ENCODE data around the gene RAD51D.
"Not testable (repeated sequence)": the region's sequence is repeated elsewhere in the genome, so short reads cannot be mapped to it uniquely, and the experiment has no call there.

Gene RAD51D

DNA sequence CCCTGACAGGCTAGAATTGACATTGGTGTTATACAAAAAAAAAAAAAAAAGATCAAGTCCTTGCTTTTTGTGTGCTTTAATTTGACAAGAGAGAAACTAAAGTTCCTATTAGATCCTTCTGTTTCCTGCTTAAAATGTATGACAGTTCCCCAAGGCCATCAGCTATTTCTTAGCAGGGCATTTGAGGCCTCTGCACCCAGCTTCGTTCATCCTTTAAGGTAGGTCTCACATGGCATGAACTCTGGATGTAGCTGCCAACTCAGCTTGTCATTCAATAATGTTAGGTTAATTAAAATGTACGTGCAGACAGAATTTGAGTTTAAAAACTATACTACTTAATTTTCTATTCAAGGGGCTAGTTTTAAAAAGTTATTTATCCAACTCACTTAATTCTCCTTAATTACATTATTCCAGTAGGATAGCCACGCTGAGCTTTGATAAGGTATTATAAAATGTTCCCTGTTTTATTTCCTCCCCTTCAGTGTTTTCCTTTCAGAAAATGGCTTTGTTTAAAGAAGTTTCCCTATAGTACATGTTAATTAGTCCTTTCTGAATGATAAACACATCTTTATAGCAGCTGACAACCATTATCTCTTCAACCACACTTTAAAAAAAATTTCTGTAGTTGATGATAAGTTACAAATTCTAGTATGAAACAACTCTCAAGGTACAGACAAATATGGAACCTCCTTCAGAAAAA lies 55.0 kb downstream of the RAD51D start:
- no peak for DNase-seq

GRCh38 chr17:35063514-35064223 lies 56.0 kb downstream of the RAD51D start, which contains the start of gene RFFL:
Gene RFFL, minus strand, starts transcription at chr17:35063707. Its CDS starts 37,154 bp downstream, at chr17:35026553.
- peak; percentile 89 for DNase-seq

- no peak for DNase-seq
Observed at GRCh38 chr17:35062308-35062707, 57.4 kb downstream of the RAD51D start.

- no peak for DNase-seq
Observed at GRCh38 chr17:35057332-35057915, 62.2 kb downstream of the RAD51D start.

DNA sequence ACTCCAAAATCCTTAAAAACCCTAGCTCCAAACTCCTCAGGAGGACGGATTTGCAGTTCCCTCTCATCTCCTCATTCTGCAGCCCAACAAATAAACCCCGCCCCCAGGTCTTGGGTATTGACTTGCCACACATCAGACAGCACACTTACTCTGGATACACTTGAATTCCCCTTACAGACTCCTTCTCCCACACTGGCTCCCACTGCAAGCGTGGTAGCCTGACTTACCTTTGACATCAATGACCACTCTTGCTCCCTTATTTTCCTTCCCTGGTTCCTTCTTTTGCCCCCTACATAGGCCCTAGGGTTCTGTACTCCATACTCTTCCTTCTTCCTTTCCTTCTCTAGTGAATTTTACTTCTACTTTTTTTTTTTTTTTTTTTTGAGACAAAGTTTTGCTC lies 63.6 kb downstream of the RAD51D start:
- no peak for DNase-seq

- DNase-seq, result no peak
Observed at GRCh38 chr17:35053204-35053603, 66.5 kb downstream of the RAD51D start.

DNA sequence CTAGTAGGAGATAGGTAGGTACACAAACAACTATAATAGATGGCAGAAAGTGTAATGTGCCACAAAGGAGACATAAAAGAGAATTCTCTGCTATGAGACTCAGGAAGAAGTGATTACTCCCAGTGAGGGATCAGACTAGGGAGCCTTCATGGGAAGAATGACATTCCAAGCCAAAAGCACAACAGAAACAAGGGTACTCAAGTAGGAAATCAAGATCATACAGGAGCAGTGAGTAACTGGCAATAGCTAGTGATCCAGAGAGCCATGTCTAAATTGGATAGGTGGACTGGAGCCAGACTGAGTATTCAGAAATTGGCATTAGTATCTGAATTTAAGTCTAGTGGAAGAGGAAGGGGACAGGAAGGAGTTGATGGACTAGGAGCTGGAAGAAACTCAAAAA lies 66.9 kb downstream of the RAD51D start:
- DNase-seq, result no peak

- DNase-seq, result no peak
Observed at GRCh38 chr17:35052241-35052610, 67.4 kb downstream of the RAD51D start.

DNA sequence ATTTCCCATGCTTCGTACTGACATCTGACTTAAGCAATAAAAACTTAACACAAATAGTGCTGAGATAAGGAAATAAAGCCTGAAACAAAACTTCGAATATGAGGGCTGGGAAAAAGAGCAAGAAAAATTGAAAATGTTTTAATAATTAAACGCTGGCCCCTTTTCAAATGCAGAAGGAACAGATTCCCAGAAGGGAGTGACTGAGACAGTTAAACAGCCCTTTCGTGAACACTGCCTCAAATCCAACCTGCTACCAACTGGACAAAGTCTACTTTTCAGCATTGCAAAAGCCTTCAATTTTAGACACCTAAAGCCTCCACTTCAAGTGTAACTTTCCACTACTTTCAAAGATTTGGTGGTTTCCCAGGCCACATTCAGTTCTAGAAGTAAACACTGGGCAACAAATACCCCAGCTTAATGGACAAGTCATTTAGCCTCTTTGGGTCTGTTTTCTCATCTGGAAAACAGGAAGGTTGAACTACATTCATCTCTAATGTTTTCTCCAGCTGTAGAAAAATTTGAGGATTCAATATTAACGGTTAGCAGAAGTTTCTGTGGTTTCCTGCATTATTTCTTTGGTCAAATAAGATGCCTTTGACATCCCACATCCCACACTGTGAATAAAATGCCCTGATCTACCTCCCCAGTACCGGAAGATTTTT lies 68.0 kb downstream of the RAD51D start:
- no peak for DNase-seq

DNA sequence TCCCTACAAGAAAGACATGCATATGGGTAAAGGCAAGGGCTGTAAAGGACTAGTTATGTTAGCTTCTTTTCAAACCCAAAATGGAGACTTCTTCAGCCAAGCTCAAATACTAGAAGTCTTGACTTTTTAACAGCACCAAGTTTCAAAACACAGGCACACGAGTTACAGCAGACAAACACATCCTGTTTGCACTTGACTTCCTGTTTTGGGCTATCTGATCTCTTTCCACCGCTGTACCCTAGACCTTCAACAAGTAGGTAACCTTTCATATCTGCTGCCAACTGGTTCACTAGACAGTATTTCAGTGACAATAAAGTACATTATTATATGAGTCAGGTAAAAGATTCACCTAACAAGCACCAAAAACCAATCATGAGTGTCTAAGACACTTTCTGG lies 68.5 kb downstream of the RAD51D start:
- peak; percentile 73 for DNase-seq

GRCh38 chr17:35050170-35050569 lies 69.5 kb downstream of the RAD51D start:
- no peak for DNase-seq

- DNase-seq, result no peak
Observed at GRCh38 chr17:35048685-35049379, 70.8 kb downstream of the RAD51D start.

- DNase-seq, result peak; percentile 69
Observed at GRCh38 chr17:35046740-35047283, 72.8 kb downstream of the RAD51D start.

- no peak for DNase-seq
Observed at GRCh38 chr17:35046245-35046644, 73.4 kb downstream of the RAD51D start.

DNA sequence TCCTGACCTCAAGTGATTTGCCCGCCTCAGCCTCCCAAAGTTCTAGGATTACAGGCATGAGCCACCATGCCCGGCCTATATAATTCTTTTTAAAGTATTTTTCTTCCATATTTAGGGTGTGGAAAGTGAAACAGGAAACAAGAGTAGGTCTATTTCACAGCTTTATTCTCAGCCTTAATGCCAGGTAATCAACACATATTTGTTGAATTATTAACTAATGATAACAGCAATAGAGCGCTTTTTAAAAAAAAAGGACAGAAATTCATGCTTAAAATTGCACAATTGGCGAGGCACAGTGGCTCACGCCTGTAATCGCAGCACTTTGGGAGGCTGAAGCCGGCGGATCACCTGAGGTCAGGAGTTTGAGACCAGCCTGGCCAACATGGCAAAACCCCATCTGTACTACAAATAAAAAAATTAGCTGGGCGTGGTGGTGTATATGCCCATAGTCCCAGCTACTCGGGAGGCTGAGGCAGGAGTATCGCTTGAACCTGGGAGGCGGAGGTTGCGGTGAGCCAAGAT lies 74.1 kb downstream of the RAD51D start:
- not testable (repeated sequence) for DNase-seq

GRCh38 chr17:35044181-35044580 lies 75.5 kb downstream of the RAD51D start:
- no peak for DNase-seq

All from CD4-positive, alpha-beta T cell treated with Interleukin-15 for 1 hour (primary cell).